ENCODE results near the gene HCCS. TPM values are rescaled to one million over a fixed set of nuclear protein-coding genes. Genes with fewer than 3 reads are reported as not detected.

HCCS gene
- total and polyA plus RNA-seq, 8 donors = 1.3 to 22.9 (median 14.3) TPM

GRCh38 chrX:11130136-11130535 is 19.0 kb downstream of the HCCS start:
- 74 to 88% (median 80%) methylated on average over 2 to 3 of the region's 3 CpGs for WGBS, 5 donors
- no peak overlapping the region for H3K4me3 ChIP-seq
- no peak for DNase-seq
- no peak overlapping the region for H3K27ac ChIP-seq
- H3K9me3 ChIP-seq = peaks cover 0 to 8% (median 0%) of the 10 kb centered on the region in 4 donors
- H3K36me3 ChIP-seq = no peaks in the 10 kb centered on the region
- intact Hi-C loops (cut with DNase I; ENCODE audit: low total_unique reads) = loop anchor here (10.0 kb wide), 1 partner anchor 935 kb away; no protein-coding TSS in a partner anchor
- H3K27me3 ChIP-seq = no peaks in the 10 kb centered on the region
- TF ChIP-seq POLR2A (IDR thresholded peaks at IDR 0.05) = no peak
- TF ChIP-seq EP300 (IDR thresholded peaks at IDR 0.05) = no peak
- no peak for TF ChIP-seq POLR2AphosphoS5 (IDR thresholded peaks at IDR 0.05)
- no peak for TF ChIP-seq CTCF (IDR thresholded peaks at IDR 0.05)
- no peaks in the 10 kb centered on the region for H3K4me1 ChIP-seq

DNA sequence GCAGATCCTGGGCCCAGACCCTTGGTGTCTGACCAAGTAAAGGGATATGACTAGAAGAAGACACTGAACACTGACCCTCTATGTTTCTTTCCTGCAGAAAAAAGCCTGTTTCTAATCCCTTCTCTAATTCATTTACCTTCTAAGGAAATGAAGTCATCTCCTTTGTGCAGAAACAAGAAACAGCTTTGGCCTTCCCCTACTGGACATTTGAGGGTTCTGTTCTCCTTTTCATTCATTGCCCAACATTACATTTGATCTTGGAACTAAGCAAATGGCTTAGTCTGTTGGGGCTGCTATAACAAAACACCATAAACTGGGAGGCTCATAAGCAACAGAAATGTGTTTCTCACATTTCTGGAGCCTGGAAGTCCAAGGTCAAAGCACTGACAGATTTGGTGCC is 20.0 kb downstream of the HCCS start:
- H3K4me3 ChIP-seq = no peak overlapping the region
- no peaks in the 10 kb centered on the region for H3K36me3 ChIP-seq
- no peak for TF ChIP-seq POLR2AphosphoS5 (IDR thresholded peaks at IDR 0.05)
- TF ChIP-seq CTCF (IDR thresholded peaks at IDR 0.05) = no peak
- no peak for TF ChIP-seq EP300 (IDR thresholded peaks at IDR 0.05)
- no peak for TF ChIP-seq POLR2A (IDR thresholded peaks at IDR 0.05)
- H3K27ac ChIP-seq = no peak overlapping the region
- H3K4me1 ChIP-seq = no peaks in the 10 kb centered on the region
- intact Hi-C loops (cut with DNase I; ENCODE audit: low total_unique reads) = loop anchor here (10.0 kb wide), 1 partner anchor 936 kb away; no protein-coding TSS in a partner anchor
- no peak for DNase-seq
- H3K27me3 ChIP-seq = no peaks in the 10 kb centered on the region
- peaks cover 0 to 8% (median 0%) of the 10 kb centered on the region in 4 donors for H3K9me3 ChIP-seq

DNA sequence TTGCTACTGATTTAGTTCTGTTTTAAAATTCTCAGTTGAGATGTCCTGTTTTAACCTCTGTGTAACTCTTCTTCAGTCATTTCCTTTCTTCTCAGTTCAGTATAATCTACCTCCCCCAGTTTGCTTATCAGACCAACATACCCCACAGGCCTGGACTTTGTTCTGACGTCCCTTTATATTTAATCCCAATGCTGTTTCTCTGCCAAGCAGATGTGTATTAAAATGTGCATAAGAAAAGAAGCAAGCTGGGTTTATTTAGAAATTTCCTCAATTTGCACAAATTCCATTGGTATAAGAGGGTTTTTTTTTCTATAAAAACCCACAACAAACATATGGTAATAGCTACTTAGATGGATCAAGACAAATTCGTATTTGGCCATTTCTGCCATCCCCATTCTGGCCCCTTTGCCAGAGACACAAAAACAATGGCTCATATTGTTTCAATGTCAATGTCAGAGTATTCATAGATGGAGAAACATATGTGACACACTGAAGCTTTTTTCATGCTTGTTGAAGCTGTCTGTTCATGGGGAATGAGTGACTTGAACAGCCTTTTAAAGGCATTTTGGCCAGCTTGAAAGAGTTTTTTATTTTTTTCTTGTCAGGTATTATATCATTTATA is 24.5 kb downstream of the HCCS start:
- peaks cover 0 to 5% (median 0%) of the 10 kb centered on the region in 4 donors for H3K4me1 ChIP-seq
- H3K27ac ChIP-seq = no peak overlapping the region
- DNase-seq = no peak
- TF ChIP-seq EP300 (IDR thresholded peaks at IDR 0.05) (no peak), POLR2AphosphoS5 (IDR thresholded peaks at IDR 0.05) (no peak), CTCF (IDR thresholded peaks at IDR 0.05) (no peak), POLR2A (IDR thresholded peaks at IDR 0.05) (no peak)
- H3K36me3 ChIP-seq = no peaks in the 10 kb centered on the region
- 30 to 35% (median 33%) methylated on average over 2 of the region's 2 CpGs for WGBS, 5 donors
- intact Hi-C loops (cut with DNase I; ENCODE audit: low total_unique reads) = loop anchor here (10.0 kb wide), 1 partner anchor 941 kb away; no protein-coding TSS in a partner anchor
- H3K27me3 ChIP-seq = peaks cover 0 to 8% (median 0%) of the 10 kb centered on the region in 3 donors
- H3K9me3 ChIP-seq = no peaks in the 10 kb centered on the region
- H3K4me3 ChIP-seq = no peak overlapping the region

DNA sequence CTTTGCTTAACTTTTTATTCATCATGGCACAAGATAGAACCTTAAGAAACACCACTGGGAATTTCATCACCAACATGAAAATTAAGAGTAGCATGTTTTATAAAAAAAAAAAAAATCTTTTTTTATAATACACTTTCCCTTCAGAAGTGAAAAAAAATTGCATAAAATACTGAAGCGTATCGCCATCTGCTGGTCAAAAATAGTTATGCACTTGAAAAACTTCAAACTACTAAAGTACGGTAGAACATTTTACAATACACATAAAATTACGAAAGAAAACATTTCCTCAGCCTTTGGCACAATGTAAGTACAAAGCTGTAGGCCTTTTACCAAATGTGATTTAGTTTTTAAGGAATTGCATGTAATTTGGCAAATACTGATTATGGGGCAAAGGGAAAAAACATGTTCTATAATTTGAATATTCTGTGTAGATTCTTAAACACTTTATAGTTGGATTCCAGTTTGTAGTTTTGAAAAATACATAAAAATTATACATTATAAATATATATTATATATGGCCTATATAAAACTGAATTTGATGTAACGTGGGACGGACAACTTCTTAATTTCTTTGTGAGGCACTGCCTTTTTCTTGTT is 26.5 kb downstream of the HCCS start:
- TF ChIP-seq CTCF (IDR thresholded peaks at IDR 0.05) (peak in 4 of 7 experiments; percentile 47 to 72 (median 53)), POLR2AphosphoS5 (IDR thresholded peaks at IDR 0.05) (no peak)

More for the DNA sequence above, 26.5 kb downstream of the HCCS start:
- Histone ChIP-seq H3K9me3 (no peaks in the 10 kb centered on the region), H3K4me3 (no peak overlapping the region), H3K27me3 (peaks cover 0 to 8% (median 0%) of the 10 kb centered on the region in 3 donors), H3K36me3 (no peaks in the 10 kb centered on the region), H3K4me1 (peaks cover 0 to 5% (median 0%) of the 10 kb centered on the region in 4 donors), H3K27ac (no peak overlapping the region)
- intact Hi-C loops (cut with DNase I; ENCODE audit: low total_unique reads) = loop anchor here (10.0 kb wide), 1 partner anchor 943 kb away; no protein-coding TSS in a partner anchor
- peak in 1 of 2 donors; percentile 66 for DNase-seq
- WGBS, 5 donors = 27 to 36% (median 30%) methylated on average over 6 of the region's 6 CpGs

Data from stomach (tissue), 9 donors.